Activated CD4-positive, alpha-beta memory T cell treated with anti-CD3 and anti-CD28 coated beads, Interleukin-2, amount 10 ng/mL, durations not matched to agents 7 days and 5 days (primary cell): Measurements from ENCODE around the gene WEE2. TPM values are rescaled to one million over a fixed set of nuclear protein-coding genes. Genes with fewer than 3 reads are reported as not detected.
"Not testable (repeated sequence)": the region's sequence is repeated elsewhere in the genome, so short reads cannot be mapped to it uniquely, and the experiment has no call there.

Source experiments
- CTCF ChIA-PET: fragments of 350-600 bp; sonication (Branson Sonifier 250); formaldehyde crosslinking; loops from one replicate; lab custom pipeline; 2021; ENCODE audit warnings: antibody characterized with exemption, inconsistent platforms; lab: Charles Lee
- POLR2A ChIA-PET: fragments of 350-600 bp; sonication (Branson Sonifier 250); formaldehyde crosslinking; loops from one replicate; lab custom pipeline; 2021; ENCODE audit warnings: antibody characterized with exemption; lab: Charles Lee
- DNase-seq: peaks from one replicate; pipeline ENCODE4 v3.0.0-alpha.2; 2020
- H3K27ac Mint-ChIP-seq: one replicate; pipeline ENCODE4 v1.8.0; 2021; ENCODE audit warnings: mild to moderate bottlenecking, mixed read lengths
- H3K27me3 Mint-ChIP-seq: one replicate; pipeline ENCODE4 v1.8.0; 2021; ENCODE audit warnings: mixed read lengths
- H3K36me3 Mint-ChIP-seq: one replicate; pipeline ENCODE4 v1.8.0; 2021; ENCODE audit warnings: low read depth, mixed read lengths
- H3K4me1 Mint-ChIP-seq: one replicate; pipeline ENCODE4 v1.8.0; 2021; ENCODE audit warnings: mixed read lengths
- H3K4me3 Mint-ChIP-seq: one replicate; pipeline ENCODE4 v1.8.0; 2021; ENCODE audit warnings: mild to moderate bottlenecking, mixed read lengths
- H3K9me3 Mint-ChIP-seq: one replicate; pipeline ENCODE4 v1.8.0; 2021; ENCODE audit warnings: mixed read lengths
- total RNA-seq, 2 experiments: library from RNA; stranded (reverse); gene quantifications; one replicate each; pipeline ENCODE4 v1.2.3, GENCODE V29; 2021

Gene WEE2
- total RNA-seq, 2 experiments from 2014 or later, result not detected

DNA sequence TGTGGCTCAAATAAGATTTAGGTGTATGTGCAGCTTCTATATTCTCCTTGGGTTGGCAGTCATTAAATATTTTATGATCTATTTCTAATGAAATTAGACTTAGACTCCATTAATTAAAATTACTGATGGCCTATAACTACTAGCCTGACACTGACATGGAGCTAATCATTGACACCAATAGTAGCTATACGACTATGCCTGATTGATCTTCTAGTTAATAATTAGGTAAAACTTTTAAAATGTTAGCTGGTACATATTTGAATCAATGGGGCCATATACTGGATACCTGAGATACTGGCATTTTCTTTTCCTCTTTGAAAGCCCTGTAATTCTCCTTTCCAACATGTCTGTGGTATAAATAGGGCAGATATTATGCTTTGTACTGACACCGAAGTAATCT lies 14.4 kb downstream of the WEE2 start:
- ChIA-PET CTCF (interaction anchor here (2.5 to 3.3 kb wide), 2 partner anchors 14 to 15 kb away, joined by 6 to 12 read pairs; partner anchors contain the start of gene SSBP1), POLR2A (interaction anchor here (2.4 kb wide), 1 partner anchor 15 kb away, joined by 9 read pairs; the partner anchor contains the start of gene SSBP1)
- H3K27ac Mint-ChIP-seq, result no peak overlapping the region
- H3K9me3 Mint-ChIP-seq, result no peaks in the 10 kb centered on the region
- H3K4me3 Mint-ChIP-seq, result no peak overlapping the region
- no peaks in the 10 kb centered on the region for H3K27me3 Mint-ChIP-seq
- H3K4me1 Mint-ChIP-seq, result no peaks in the 10 kb centered on the region
- H3K36me3 Mint-ChIP-seq, result no peaks in the 10 kb centered on the region
- no peak for DNase-seq

DNA sequence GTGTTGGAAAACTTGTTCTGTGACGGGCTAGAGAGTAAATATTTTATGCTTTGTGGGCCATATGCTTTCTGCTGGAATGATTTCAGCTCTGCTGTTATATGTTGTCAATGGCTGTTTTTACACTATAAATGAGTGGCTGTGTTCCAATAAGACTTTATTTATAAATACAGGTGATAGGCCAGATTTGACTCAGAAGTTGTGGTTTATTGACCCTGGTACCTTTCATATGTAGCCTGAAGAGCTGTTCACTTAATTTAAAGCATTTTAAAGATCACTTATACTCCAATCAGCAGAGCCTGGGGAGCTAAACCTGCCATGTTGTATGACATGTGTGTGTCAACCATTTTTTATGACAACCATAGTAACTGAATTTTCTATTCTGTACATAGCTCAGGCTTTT lies 20.9 kb downstream of the WEE2 start:
- Mint-ChIP-seq H3K4me3 (no peak overlapping the region), H3K4me1 (no peaks in the 10 kb centered on the region), H3K9me3 (no peaks in the 10 kb centered on the region), H3K36me3 (no peaks in the 10 kb centered on the region), H3K27me3 (no peaks in the 10 kb centered on the region), H3K27ac (no peak overlapping the region)
- POLR2A ChIA-PET, result interaction anchor here (0.7 to 1.5 kb wide), 2 partner anchors 9 to 27 kb away, joined by 3 to 4 read pairs; no protein-coding TSS in a partner anchor
- CTCF ChIA-PET, result interaction anchor here (1.7 to 2.0 kb wide), 2 partner anchors 9 to 75 kb away, joined by 7 to 10 read pairs; partner anchors contain the start of gene SSBP1
- DNase-seq, result no peak

DNA sequence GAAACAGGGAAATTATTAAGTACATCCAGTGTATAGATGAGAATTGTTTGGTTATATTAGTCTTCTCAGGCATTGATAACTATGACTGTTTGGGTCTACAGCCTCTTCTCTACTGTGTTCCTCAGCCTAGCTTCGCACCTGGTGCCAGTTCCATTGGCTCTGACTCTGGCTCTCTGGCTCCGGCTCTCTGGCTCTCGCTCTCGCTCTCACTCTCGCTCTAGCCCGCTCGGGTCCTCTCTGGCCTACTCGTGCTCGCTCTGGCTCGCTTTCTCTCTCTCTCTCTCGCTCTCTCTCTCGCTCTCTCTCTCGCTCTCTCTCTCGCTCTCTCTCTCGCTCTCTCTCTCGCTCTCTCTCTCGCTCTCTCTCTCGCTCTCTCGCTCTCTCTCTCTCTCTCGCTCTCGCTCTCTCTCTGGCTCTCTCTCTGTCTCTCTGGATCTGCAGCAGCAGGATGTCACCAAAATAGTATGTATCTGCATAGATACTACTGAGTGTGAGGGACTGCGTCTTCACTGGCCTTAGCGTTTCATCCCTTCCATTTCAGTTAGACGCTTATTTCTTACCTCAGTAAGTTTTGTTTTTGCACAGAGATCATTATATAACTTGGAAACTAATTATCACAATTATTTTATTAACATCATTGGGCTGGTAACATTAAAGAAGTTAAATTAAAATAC lies 23.5 kb downstream of the WEE2 start:
- Mint-ChIP-seq H3K27me3 (no peaks in the 10 kb centered on the region), H3K4me3 (no peak overlapping the region), H3K4me1 (peaks cover under 1% of the 10 kb centered on the region), H3K36me3 (no peaks in the 10 kb centered on the region), H3K9me3 (no peaks in the 10 kb centered on the region), H3K27ac (no peak overlapping the region)
- CTCF ChIA-PET, result interaction anchor here (0.6 kb wide), 1 partner anchor 663 kb away, joined by 4 read pairs; no protein-coding TSS in a partner anchor
- no peak for DNase-seq
- POLR2A ChIA-PET, result no interaction called here

DNA sequence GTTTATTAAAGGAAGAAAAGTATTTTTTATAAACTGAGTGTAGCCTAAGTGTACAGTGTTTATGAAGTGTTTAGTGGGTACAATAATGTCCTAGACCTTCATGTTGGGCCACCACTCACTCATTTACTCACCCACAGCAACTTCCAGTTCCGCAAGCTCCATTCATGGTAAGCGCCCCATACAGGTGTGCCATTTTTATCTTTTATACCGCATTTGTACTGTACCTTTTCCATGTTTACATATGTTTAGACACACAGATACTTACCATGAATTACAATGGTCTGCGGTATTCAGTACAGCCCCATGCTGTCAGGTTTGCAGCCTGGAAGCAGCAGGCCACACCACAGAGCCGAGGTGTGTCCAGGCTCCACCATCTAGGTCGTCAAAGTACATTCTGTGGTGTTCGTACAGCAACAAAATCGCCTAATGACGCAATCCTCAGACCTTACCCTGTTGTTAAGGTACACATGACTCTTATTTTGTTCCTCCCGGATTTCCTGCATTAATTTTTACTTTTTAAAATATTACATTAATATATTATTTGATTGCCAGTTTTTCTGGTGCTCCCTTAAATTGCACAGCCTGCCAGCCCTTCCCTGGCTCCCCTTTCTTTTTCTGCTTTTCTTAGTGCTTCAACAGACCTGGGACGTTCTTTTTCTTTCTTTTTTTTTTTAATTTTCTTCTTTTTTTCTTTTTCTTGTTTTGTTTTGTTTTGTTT lies 29.1 kb downstream of the WEE2 start:
- CTCF ChIA-PET, result interaction anchor here (0.7 to 4.5 kb wide), 33 partner anchors 9 to 1260 kb away, joined by 3 to 71 read pairs (median 6); partner anchors contain the start of genes AGK, DENND11 and MRPS33
- POLR2A ChIA-PET, result interaction anchor here (0.5 to 3.4 kb wide), 28 partner anchors 9 to 1260 kb away, joined by 3 to 46 read pairs (median 6); partner anchors contain the start of genes AGK, BRAF, DENND11 and MRPS33
- DNase-seq, result peak; percentile 20
- peak overlapping the region; percentile 93 for H3K27ac Mint-ChIP-seq
- H3K27me3 Mint-ChIP-seq, result no peaks in the 10 kb centered on the region
- peaks cover 38% of the 10 kb centered on the region for H3K4me1 Mint-ChIP-seq
- peak overlapping the region; percentile 94 for H3K4me3 Mint-ChIP-seq
- peaks cover 26% of the 10 kb centered on the region for H3K36me3 Mint-ChIP-seq
- no peaks in the 10 kb centered on the region for H3K9me3 Mint-ChIP-seq

DNA sequence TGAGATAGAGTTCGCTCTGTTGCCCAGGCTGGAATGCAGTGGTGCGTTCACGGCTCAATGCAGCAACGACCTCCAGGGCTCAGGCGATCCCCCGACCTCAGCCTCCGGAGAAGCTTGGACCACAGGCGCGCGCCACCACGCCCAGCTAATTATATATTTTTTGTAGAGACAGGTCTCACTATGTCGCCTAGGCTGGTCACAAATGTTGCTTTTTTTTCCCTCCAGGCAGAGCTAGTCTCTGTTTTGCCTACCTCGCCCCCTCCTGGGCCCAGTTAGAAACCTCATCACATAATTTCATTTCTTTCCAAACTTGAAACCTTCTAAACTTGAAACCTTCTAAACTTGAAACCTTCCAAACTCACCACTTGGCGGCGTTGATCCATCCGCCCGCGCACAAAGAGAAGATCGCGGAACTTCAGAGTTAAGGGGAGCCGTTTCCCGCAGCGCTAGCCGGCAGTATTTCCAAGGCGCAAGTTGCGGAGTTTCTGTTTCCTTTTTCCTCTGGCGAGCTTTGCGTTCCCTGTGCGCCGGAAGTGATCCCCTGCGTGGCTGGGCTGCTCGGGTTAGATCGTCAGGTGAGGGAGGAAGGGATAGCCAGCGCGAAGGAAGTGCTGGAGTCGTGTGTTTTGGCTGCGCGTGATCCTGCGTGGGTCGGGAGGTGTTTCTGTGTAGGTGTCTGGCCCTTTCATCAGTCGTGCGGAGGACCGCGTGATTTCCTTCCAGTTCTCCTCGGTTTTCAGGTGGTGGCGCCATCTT lies 29.9 kb downstream of the WEE2 start, which contains the start of gene SSBP1:
SSBP1 (plus strand) TSS at position 523 of the 756 bp plus-strand sequence. CDS start 809 bp downstream, outside the sequence.
- DNase-seq, result peak; percentile 94
- ChIA-PET POLR2A (interaction anchor here (0.5 to 3.4 kb wide), 33 partner anchors 9 to 1550 kb away, joined by 3 to 46 read pairs (median 5); partner anchors contain the start of genes AGK, BRAF, CASP2 and DENND11), CTCF (interaction anchor here (0.6 to 4.5 kb wide), 32 partner anchors 9 to 1260 kb away, joined by 3 to 71 read pairs (median 7); partner anchors contain the start of genes AGK, DENND11 and MRPS33)
- Mint-ChIP-seq H3K9me3 (no peaks in the 10 kb centered on the region), H3K27me3 (no peaks in the 10 kb centered on the region), H3K36me3 (peaks cover 32% of the 10 kb centered on the region), H3K27ac (peak within 1 kb of the TSS; percentile 93), H3K4me3 (peak within 1 kb of the TSS; percentile 94), H3K4me1 (peaks cover 41% of the 10 kb centered on the region)

DNA sequence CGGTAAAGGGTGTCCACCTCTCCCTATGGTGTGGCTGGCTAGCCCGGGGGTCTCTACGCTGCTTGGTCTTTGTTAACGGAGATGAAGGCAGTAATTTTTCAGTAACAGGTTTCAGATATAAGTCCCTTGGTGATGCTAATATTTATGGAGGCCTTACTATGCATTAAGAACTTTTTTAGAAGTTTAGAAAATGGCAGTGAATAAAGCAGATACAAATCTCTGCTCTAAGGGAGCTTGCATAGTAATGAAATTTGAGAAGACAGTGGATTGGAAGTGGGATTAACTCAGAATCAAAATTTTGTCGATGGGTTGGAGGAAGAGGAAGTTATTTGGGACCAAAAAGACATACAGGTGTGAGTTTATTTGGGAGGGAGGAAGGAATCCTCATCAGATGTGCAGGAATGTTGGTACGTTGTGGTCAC lies 30.4 kb downstream of the WEE2 start:
- Mint-ChIP-seq H3K36me3 (peaks cover 38% of the 10 kb centered on the region), H3K9me3 (no peaks in the 10 kb centered on the region), H3K4me3 (peak overlapping the region; percentile 94), H3K4me1 (peaks cover 41% of the 10 kb centered on the region), H3K27me3 (no peaks in the 10 kb centered on the region), H3K27ac (peak overlapping the region; percentile 93)
- ChIA-PET CTCF (interaction anchor here (0.7 to 4.5 kb wide), 24 partner anchors 8 to 724 kb away, joined by 3 to 71 read pairs (median 10); partner anchors contain the start of genes AGK, DENND11 and MRPS33), POLR2A (interaction anchor here (1.2 to 3.4 kb wide), 23 partner anchors 12 to 1262 kb away, joined by 3 to 46 read pairs (median 6); partner anchors contain the start of genes AGK, BRAF, DENND11 and MRPS33)
- DNase-seq, result no peak

DNA sequence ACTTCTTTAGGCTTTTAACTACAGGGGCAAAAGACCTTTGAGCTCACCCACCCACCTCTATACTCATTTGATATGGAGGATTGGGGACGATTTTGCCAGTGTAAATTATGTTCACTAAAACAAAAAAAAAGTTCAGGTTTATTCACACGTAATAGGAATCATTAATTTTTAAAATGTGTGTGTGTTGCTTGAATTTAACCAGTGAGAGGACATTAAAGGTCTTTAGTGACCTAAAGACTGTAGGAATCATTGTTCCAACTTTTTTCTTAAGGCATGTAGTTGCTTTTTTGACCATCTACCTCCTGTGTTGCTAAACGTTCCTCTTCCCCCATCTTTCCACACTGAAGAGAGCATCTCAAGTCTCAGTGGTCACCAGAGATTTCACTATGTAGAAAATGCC lies 31.1 kb downstream of the WEE2 start:
- H3K4me1 Mint-ChIP-seq, result peaks cover 41% of the 10 kb centered on the region
- peak overlapping the region; percentile 94 for H3K4me3 Mint-ChIP-seq
- H3K36me3 Mint-ChIP-seq, result peaks cover 44% of the 10 kb centered on the region
- no peak overlapping the region for H3K27ac Mint-ChIP-seq
- no peak for DNase-seq
- H3K27me3 Mint-ChIP-seq, result no peaks in the 10 kb centered on the region
- ChIA-PET POLR2A (interaction anchor here (1.3 to 3.4 kb wide), 11 partner anchors 15 to 725 kb away, joined by 3 to 30 read pairs (median 6); partner anchors contain the start of genes AGK and MRPS33), CTCF (interaction anchor here (0.7 to 4.5 kb wide), 10 partner anchors 11 to 189 kb away, joined by 4 to 71 read pairs (median 10); partner anchors contain the start of genes AGK and DENND11)
- H3K9me3 Mint-ChIP-seq, result no peaks in the 10 kb centered on the region

DNA sequence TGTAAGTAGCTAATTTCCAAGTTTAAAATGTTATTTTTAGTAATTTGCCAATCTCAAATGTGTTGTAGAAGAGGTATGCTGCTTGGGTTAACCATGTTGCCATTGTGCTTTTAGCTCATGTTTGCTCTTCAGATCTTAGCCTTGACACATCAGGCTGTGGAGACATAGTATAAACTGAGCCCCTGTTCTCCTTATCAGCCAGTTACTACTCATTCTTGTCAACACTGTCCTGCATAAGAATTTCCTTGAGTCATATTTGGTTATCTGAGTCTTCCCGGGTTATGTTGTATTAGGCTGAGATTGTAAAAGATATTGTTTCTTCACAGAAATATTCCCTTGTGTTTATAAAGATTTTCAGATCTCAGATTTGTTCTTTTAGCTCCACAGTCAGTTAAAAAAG lies 34.1 kb downstream of the WEE2 start:
- no peak for DNase-seq
- CTCF ChIA-PET, result interaction anchor here (1.1 to 1.6 kb wide), 2 partner anchors 11 to 44 kb away, joined by 3 to 4 read pairs; no protein-coding TSS in a partner anchor
- peaks cover 60% of the 10 kb centered on the region for H3K36me3 Mint-ChIP-seq
- POLR2A ChIA-PET, result interaction anchor here (0.7 kb wide), 1 partner anchor 14 kb away, joined by 4 read pairs; no protein-coding TSS in a partner anchor
- H3K4me3 Mint-ChIP-seq, result no peak overlapping the region
- H3K27ac Mint-ChIP-seq, result no peak overlapping the region
- no peaks in the 10 kb centered on the region for H3K9me3 Mint-ChIP-seq
- H3K27me3 Mint-ChIP-seq, result no peaks in the 10 kb centered on the region
- peaks cover 36% of the 10 kb centered on the region for H3K4me1 Mint-ChIP-seq

DNA sequence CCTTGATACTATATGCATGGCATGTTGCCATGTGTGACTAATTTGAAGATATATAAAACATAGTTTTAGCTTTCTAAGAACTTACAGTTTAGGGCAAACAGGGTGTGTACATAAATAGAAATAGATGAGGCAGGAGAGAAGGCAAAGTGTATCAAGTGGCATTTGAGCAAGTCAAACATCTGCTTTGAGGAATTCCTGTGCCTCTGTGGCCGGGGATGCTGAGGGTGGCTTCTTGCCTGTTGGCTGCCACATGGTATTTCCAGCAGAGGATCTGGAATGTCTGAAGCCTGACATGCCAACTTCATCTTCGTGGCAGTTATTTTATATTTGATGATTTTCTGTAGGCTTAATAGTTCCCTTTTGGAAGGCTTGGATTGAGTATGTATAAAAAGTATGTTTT lies 36.0 kb downstream of the WEE2 start:
- ChIA-PET POLR2A (no interaction called here), CTCF (no interaction called here)
- no peak for DNase-seq
- no peak overlapping the region for H3K4me3 Mint-ChIP-seq
- H3K36me3 Mint-ChIP-seq, result peaks cover 65% of the 10 kb centered on the region
- H3K4me1 Mint-ChIP-seq, result peaks cover 26% of the 10 kb centered on the region
- no peak overlapping the region for H3K27ac Mint-ChIP-seq
- H3K9me3 Mint-ChIP-seq, result no peaks in the 10 kb centered on the region
- H3K27me3 Mint-ChIP-seq, result no peaks in the 10 kb centered on the region

DNA sequence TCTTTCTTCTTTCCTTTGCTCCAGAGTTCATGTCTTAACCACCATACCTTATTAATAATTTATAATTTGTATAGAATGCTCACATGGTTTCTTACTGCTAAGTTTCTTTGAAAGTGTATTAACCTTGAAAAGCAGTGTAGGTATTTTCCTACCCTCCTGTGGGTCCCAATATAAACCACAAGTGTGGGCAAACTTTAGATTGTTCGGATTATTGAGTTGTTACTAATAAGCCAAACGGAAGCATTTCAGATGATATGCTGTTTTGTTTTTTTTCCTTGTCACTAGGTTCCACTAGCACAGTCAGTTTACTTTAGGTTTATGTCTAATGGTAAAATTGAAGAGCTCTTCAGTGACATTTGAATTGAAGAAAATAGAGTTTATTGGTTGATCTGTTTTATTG lies 40.2 kb downstream of the WEE2 start:
- DNase-seq, result no peak
- Mint-ChIP-seq H3K27me3 (no peaks in the 10 kb centered on the region), H3K27ac (no peak overlapping the region), H3K9me3 (peaks cover 25% of the 10 kb centered on the region), H3K4me3 (no peak overlapping the region), H3K36me3 (peaks cover 75% of the 10 kb centered on the region), H3K4me1 (no peaks in the 10 kb centered on the region)
- ChIA-PET POLR2A (interaction anchor here (1.4 kb wide), 1 partner anchor 88 kb away, joined by 3 read pairs; no protein-coding TSS in a partner anchor), CTCF (no interaction called here)

DNA sequence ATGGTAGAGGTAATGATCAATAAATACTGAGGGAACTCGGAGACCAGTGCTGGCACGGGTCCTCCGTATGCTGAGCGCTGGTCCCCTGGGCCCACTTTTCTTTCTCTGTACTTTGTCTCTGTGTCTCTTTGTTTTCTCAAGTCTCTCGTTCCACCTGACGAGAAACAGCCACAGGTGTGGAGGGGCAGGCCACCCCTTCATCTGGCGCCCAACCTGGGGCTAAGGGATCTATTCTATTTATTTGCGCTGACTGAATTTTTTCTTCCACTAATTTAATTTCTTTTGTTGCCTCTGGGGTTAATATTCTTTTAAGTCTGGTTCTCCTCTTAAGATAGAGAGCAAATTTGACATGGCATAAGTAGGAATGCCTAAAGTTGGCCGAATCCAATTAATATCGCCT lies 43.8 kb downstream of the WEE2 start:
- POLR2A ChIA-PET, H3K27me3 Mint-ChIP-seq, CTCF ChIA-PET, H3K4me3 Mint-ChIP-seq, H3K27ac Mint-ChIP-seq, DNase-seq, H3K4me1 Mint-ChIP-seq: not testable (repeated sequence)
- H3K9me3 Mint-ChIP-seq, result peaks cover 25% of the 10 kb centered on the region
- H3K36me3 Mint-ChIP-seq, result peaks cover 70% of the 10 kb centered on the region

DNA sequence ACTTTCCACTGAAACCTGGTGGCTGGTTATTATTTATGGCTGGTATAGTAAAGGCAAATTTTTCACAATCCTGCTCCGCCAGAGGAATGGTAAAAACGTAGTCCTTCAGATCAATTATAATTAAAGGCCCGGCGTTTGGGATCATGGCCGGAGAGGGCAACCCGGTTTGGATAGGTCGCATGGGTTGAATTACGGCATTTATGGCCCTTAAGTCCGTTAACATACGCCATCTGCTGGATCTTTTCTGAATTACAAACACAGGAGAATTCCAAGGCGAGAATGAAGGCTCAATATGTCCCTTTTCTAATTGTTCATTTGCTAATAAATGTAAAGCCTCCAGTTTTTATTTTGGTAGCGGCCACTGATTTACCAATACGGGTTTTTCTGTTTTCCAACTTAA lies 44.5 kb downstream of the WEE2 start:
- Mint-ChIP-seq H3K36me3 (peaks cover 74% of the 10 kb centered on the region), H3K9me3 (peaks cover 25% of the 10 kb centered on the region), H3K27ac (no peak overlapping the region), H3K4me3 (no peak overlapping the region), H3K4me1 (no peaks in the 10 kb centered on the region), H3K27me3 (no peaks in the 10 kb centered on the region)
- DNase-seq, result no peak
- CTCF ChIA-PET, result no interaction called here
- POLR2A ChIA-PET, result no interaction called here
